ENCODE measurements around the gene DEFB112. TPM values are rescaled to one million over a fixed set of nuclear protein-coding genes. Genes with fewer than 3 reads are reported as not detected.

The DEFB112 gene
- total and polyA plus RNA-seq, 12 donors = not detected

DNA sequence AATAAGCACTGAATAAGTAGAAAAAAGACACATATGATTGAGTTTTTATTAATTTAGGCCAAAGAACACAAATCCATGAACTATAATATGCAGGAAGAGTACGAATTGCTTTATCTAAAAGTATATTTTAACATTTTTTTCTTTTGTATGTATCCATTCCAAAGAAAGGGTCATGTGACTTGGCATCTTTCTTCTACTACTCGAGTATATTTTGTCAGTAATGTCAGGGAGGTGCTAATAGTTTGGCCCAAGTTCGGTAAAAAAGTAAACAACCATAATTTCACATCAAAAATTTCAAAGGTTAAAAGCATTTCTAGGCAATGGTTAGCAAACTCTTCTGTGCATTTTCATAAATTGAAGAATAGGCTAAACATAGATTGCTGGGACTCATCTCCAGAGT lies 46.6 kb downstream of the DEFB112 start:
- Histone ChIP-seq H3K36me3 (replicated peaks in 1 of 2) (no peaks in the 10 kb centered on the region), H3K27me3 (no peaks in the 10 kb centered on the region), H3K4me3 (no peak overlapping the region), H3K27ac (no peak overlapping the region), H3K4me1 (replicated peaks in 1 of 2) (no peaks in the 10 kb centered on the region), H3K9me3 (replicated peaks in 1 of 3) (no peaks in the 10 kb centered on the region)
- TF ChIP-seq, protein P1, sequence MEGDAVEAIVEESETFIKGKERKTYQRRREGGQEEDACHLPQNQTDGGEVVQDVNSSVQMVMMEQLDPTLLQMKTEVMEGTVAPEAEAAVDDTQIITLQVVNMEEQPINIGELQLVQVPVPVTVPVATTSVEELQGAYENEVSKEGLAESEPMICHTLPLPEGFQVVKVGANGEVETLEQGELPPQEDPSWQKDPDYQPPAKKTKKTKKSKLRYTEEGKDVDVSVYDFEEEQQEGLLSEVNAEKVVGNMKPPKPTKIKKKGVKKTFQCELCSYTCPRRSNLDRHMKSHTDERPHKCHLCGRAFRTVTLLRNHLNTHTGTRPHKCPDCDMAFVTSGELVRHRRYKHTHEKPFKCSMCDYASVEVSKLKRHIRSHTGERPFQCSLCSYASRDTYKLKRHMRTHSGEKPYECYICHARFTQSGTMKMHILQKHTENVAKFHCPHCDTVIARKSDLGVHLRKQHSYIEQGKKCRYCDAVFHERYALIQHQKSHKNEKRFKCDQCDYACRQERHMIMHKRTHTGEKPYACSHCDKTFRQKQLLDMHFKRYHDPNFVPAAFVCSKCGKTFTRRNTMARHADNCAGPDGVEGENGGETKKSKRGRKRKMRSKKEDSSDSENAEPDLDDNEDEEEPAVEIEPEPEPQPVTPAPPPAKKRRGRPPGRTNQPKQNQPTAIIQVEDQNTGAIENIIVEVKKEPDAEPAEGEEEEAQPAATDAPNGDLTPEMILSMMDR (IDR thresholded peaks at IDR 0.05) = no peak
- no peak for TF ChIP-seq POLR2A (IDR thresholded peaks at IDR 0.05)
- DNase-seq = no peak
- intact Hi-C loops (cut with DNase I) = no loop called here
- 55 to 67% (median 57%) methylated on average over 3 of the region's 3 CpGs for WGBS, 4 donors

DNA sequence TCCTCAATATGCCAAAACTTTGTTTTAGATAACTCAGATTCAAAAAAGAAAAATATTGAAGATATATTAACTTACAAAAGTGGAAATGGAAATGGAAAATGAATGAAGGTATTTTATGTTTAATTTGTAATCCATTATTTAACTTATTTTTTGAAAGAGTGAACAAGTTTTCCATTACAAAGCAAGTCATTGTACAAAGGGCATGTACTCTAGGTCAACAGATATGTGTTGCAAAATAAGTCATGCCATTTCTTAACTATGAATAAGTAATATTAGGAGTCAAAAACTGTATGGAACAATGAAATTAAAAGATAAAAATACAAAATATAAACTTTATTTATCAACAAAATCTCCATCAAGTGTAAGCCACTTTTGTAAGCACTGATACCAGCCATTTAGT lies 54.5 kb downstream of the DEFB112 start:
- no peaks in the 10 kb centered on the region for H3K36me3 ChIP-seq (replicated peaks in 1 of 2)
- no peak overlapping the region for H3K27ac ChIP-seq
- intact Hi-C loops (cut with DNase I) = no loop called here
- H3K4me1 ChIP-seq (replicated peaks in 1 of 2) = no peaks in the 10 kb centered on the region
- no peak overlapping the region for H3K4me3 ChIP-seq
- no peak for DNase-seq
- no peaks in the 10 kb centered on the region for H3K27me3 ChIP-seq
- TF ChIP-seq POLR2A (IDR thresholded peaks at IDR 0.05) = no peak
- TF ChIP-seq, protein P1 (IDR thresholded peaks at IDR 0.05) = no peak
- no peaks in the 10 kb centered on the region for H3K9me3 ChIP-seq (replicated peaks in 1 of 3)

Other genes starting within 250 kb of the DEFB112 start
- not detected for gene CRISP1, start 183.4 kb downstream of the DEFB112 start, total RNA-seq
- not detected for gene CRISP1, start 183.4 kb downstream of the DEFB112 start, polyA plus RNA-seq
- not detected for gene DEFB114, start 85.8 kb downstream of the DEFB112 start, total RNA-seq
- gene DEFB114, start 85.8 kb downstream of the DEFB112 start, polyA plus RNA-seq = not detected
- gene DEFB113, start 80.3 kb downstream of the DEFB112 start, total RNA-seq = not detected
- gene DEFB113, start 80.3 kb downstream of the DEFB112 start, polyA plus RNA-seq = not detected
- not detected for gene DEFB110, start 27.9 kb downstream of the DEFB112 start, total RNA-seq
- gene DEFB110, start 27.9 kb downstream of the DEFB112 start, polyA plus RNA-seq = not detected

Measured in adrenal gland (tissue), 12 donors.